Effector CD8-positive, alpha-beta T cell (primary cell): ENCODE results near the gene HOXA5.

Source experiments
- DNase-seq: peaks from one replicate; lab custom pipeline; 2025; lab: John Stamatoyannopoulos, UW

The HOXA5 gene

DNA sequence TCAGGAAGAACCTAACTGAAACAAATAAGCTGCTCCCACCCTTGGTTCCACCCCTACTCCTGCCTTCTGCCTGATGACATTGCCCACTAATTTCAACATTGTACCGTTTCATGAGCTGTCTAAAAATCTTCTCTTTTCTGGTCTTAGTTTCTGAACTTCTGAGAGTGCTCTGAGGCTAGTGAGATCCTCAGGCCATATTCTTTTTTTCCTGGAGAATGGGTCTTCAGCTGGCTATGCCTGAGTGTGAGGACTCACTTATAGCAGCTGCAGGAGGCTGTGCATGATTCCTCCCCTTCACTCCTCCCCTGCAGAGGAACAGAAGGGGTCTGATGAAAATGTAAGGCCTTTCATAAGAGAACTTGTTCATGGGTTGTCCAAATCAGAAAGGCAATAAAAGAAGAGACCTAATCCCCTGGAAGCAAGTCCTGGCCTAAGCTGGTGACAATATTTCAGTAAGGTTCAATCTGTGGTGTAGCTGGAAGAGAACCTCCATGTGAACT lies 24.0 kb downstream of the HOXA5 start:
- DNase-seq = no peak

DNA sequence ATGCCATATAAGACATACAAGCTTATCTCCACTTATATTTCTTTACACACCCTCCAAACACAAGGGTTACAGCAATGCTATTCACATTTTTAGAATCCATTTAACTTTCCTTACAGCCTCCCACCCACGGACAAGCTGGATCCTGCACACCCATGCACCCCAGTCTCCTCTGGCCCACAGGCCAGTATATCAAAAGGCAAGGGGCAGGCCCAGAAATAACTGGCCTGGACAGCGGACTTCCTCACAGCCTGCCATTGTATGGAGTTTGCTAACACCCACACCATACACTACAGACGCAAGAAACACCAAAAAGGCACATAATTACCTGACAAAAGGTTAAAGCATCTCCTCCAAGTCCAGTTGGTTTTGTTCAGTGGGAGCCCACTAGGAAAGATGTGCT lies 24.9 kb downstream of the HOXA5 start:
- DNase-seq = no peak

DNA sequence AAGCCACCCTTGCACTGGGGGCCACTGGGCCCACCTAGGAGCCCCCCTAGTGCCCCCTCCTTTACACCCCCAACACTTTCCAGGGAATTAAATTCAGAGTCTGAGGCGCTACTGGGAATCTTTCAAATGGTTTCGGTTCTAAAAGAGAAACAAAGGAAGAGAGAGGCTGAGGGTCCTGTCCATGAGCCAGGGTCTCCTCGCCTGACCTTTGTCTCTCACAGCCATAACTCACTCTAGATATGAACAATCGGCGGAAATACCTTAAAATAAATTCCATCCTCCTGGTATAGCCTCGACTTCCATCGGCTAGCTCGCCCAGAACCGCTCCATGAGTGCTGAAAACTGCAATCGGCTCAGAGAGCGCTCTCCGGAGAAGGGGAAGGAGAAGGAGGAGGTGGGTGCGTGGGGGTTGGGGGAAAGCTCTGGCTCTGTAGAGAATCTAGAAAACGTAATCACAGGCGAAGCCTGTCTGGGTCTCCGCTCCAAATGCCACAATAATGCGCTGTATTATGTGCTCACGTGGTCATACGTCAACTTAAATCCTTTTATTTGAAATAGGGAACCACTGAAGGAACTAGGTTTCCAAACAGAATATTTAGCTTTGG lies 25.5 kb downstream of the HOXA5 start:
- no peak for DNase-seq

DNA sequence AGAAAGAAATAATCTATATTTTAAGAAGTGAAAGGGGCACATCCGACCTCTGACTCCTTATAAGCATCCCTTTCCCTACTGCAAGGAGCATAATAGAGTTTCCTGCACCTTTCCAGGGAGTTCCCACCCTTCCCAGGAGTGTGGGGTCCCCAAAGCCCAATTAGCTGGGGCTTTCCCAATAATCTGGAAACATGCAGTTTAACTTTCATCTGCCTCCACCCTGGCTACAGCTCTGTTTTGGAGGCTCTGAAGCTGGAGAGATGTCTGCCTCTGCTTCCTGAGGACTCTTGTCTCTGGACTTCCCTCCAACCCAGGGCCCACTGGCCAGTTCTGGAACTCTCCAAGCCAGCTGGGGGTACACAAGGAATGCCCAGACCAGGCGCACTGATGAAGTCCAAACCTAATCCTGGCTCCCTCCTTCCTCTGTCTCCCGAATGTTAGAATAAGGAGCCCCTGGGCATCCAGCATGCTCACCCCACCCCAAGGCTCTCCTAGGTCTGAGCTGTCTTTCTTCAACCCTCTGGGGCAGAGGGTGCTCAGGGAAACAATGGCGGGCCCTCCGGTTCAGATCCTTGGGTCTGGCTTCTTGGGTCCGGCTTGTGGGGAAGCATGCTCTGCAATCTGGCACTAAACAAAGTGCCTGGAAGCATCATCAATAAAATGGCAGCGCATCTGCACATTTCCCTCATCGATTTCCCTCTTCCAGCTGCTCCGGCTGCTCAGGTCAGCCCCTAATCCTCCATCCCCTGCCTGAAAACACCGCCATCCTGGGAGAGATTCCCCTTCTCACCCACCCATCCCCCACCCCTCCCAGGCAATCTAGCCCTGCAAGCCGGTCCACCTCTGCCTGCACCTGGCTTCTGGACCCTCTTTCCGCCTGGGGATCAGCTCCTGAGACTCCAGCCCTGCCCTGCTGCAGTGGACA lies 26.3 kb downstream of the HOXA5 start:
- no peak for DNase-seq

DNA sequence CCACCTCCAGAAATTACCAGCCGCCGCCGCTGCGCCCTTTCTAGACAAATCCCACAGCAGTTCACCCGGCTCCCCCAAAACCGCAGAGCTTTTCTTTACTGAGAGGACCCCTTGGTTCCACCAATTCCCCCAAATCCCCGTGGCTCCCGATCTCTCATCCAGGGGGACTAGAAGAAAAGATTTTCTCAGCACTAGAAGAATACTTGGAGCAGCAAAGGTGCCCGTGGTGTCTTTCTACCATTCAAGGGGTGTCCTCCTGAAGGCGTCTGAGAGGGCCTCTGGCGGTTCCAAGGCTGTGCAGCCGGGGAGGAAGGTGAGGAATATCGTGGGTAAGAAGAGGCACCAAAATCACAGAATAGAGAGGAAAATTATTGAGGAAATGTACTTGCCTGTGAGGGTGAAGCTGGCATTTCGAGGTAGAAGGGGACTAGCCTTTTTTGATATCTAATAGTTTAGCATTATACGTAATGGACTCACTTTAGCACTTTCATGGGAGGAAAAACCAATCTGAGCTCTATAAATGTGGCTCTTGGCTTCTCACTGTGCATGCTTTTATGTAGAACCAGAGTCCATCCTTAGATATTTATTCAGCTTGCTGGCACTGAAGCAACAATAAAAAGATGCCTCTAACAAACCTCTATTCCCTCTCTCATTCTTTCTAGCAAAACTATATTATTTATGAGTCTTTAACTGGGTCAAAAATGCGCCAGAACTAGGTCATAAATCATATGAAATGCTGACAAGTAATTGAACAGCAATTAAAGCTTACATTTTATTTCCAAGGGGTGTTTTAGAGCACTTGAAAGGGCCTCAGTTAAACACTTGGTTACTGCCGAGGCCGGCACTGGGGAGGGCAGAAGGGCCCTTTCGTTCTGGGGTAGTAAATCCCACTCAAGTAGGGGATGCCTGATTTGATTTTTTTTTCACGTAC lies 27.2 kb downstream of the HOXA5 start:
- DNase-seq = no peak

DNA sequence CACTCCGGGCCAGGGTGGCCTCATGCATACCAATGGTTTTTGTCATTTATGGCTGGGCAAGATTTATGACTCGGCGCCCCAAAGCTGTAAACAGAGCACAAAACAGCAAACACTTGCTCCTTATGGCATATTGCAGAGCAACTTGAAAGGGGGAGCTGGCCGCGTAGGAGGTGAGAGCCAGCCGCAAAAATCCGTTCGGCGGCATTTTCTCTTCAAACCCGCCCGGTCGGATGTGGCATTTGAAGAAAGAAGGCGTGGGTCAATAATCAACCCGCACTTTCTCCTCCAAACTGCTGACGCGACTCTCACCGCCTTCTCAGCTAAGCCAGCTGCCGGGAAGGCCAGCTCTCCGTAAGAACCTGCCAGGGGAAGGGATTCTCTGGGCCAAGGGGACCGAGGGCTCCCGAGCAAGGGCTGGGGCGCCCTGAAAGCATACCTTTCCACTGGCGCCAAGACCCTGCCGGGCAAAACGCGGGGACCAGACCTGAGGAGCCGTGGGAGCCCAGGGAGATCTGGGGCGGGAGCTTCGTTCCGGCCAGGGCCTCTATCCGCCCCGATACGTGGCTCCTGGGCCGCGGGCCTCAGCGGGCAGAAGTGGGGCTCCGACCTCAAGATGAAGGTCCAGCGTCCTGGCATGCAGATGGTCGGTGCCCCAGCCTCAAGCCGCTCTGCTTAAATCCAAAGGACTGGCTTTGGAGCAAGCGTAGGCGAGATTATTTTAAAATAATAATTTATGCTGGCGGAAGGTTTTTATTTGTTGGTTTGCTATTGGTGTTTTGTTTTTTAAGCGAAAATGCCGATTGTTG lies 28.1 kb downstream of the HOXA5 start:
- DNase-seq = no peak

DNA sequence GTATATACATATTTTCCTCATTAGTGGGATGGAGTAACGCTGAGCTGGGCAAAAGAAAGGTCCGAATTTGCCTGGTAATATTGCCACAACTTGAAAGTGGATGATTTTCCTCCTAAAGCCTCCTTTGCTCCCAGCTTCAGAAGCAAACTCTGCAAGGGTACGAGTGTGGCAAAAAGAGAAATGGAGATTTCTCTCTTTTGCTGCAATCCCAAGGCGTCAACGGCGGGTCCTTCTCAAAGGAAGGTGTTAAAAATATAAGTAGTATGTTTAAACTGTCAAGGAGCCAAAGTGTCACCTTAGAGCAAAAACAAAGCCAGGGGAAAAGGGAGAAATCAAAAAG lies 28.6 kb downstream of the HOXA5 start:
- DNase-seq = no peak

DNA sequence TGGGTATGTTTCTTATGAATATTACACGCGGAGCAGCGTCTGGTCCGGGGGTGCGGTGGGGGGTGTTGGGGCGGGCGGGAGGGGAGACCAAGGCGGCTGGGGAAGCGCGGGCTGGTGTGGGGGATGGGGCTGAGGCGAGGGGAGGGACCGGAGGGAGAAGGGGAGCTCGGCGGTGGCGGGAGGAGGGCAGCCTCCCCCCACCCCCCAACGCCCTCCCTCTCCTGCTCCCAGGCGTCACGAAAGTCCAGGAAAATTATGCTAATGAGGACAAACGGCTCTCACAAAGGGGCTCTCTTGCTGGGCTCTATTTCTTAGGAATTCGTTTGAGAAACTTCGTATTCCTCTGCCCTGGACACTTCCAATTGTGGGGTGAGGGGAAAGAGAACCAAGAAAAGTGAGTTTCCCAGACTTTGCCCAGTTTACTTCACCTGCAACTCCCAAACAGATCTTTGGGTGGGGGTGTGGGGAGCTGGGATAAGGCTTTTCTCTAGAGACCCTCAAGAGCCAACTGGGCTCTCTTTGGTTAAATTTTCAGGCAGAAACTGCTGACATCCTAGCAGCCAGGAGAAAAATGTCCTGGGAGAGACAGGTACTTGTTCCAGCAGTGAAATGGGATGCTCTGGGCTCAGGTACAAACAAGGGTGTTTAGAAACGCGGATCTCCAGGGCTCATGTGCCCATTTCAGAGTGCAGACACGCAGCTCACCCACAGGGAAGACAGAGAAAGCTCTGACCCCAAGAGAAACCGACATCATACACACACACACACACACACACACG lies 29.3 kb downstream of the HOXA5 start:
- no peak for DNase-seq

DNA sequence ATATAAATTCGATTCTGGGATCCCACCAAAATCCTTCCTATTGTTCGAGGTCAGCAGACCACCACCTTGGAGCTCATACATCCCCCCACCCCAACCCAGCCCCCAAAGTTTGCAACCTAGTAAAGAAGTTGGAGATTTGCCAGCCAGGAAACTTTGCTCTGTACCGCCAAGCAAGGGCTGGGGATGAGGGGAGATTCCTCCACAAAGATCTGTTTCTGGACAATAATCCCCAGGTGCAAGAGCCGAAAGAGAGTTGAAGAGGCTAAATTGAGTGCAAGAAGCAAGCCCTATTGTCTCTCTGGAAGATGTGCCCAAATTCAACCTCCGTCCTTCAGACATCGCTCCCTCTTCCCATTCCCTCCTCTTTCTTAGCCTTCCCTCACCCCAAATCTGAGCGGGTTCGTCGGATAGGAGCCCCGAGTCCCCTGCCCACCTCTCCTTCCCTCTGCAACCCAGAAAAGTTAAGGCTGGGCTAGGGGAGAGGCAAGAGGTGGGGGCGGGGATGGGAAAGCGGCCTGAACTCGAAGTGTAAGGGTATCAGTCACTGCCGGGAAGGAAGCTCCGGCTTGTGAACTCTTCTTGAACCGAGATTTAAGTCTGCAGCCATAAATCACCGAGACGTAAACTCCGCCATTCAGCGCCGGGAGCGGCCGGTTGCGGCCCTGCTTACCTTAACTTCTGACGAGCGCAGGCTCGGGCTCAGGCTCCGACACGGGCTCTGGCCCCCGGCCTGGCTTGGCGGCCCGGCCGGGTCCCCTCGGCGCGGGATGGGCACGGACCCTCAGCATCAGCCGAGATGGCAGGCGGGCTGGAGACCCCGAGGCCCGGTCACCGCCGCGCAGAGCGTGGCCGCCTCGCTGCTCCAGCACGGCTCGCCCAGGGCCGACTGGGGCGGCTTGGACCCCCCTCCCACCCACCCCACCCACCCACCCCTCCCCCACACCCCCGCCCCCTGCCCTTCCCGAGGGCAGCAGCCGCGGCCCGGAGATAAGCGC lies 30.2 kb downstream of the HOXA5 start:
- no peak for DNase-seq

DNA sequence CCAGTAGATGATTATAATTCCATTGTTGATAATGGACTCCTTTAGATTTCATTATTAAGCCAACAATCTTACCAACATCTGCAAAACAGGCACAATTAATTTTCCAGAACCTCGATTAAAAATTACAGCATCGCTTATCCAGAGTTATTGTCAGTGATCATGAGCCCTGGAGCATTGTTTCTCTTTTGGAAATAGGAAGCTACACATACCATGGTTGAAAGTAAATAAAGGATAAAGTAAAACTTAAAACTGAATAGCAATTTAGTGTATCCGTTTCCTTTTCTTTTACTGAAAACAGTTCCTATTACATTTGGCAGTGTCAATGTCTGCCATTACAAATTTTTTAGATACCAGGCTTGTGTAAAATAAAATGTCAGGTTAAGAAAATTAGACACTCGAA lies 31.1 kb downstream of the HOXA5 start:
- no peak for DNase-seq

DNA sequence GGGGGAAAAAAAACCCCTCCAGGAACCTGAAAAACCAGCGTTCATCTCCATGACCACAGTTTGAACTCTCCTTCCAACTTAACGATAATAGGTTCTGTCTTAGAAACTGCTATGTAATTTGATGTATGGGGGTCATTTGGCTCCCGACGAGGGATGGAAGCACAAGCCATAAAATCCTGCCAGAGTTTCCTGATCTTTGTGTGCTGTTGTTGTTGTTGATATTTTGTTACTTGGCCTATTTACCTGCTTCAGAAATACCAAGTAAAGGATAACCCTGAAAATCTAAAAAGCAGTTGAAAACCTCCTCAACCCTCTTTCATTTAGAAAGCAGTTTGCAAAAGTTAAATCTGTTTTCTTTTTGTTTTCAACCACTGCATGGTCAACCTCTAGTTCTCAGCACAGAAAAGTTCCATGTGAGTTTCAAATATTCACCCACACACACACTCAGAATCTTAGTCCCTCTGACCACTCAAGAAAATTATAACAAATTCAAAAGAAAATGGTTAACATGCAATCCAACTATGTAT lies 31.7 kb downstream of the HOXA5 start:
- DNase-seq = no peak

DNA sequence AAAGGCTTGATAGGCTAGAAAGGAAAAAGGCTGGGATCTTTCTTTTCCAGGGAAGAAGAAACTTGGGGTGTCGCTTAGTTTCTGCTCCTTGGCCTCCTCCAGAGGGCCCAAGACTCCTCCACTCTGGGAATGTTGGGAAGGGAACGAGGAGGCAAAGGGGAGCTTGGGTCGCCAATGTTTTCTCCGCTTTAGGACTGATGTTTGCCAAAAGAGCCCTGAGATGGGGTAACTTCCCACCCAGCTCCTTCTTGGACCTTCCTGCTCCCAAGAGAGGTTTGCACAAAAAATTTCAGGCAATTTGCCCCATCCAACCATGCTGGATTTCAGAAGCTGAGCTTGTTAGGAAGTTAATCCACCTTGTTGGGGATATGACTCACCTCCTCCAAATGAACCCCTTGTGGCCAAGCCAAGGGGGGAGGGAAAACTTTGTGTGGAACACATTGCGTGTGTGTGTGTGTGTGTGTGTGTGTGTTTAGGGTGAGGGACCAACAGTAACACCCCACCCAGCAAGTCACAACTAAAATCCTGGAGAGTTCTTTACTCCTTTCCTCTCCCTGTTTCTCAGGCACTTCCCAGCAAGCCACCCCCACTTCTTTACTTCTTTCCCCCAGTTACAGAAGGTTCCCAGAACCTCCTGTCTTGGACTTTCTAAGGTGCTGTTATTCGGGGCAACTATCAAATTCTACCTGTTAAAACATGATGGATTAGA lies 32.3 kb downstream of the HOXA5 start:
- DNase-seq = no peak

DNA sequence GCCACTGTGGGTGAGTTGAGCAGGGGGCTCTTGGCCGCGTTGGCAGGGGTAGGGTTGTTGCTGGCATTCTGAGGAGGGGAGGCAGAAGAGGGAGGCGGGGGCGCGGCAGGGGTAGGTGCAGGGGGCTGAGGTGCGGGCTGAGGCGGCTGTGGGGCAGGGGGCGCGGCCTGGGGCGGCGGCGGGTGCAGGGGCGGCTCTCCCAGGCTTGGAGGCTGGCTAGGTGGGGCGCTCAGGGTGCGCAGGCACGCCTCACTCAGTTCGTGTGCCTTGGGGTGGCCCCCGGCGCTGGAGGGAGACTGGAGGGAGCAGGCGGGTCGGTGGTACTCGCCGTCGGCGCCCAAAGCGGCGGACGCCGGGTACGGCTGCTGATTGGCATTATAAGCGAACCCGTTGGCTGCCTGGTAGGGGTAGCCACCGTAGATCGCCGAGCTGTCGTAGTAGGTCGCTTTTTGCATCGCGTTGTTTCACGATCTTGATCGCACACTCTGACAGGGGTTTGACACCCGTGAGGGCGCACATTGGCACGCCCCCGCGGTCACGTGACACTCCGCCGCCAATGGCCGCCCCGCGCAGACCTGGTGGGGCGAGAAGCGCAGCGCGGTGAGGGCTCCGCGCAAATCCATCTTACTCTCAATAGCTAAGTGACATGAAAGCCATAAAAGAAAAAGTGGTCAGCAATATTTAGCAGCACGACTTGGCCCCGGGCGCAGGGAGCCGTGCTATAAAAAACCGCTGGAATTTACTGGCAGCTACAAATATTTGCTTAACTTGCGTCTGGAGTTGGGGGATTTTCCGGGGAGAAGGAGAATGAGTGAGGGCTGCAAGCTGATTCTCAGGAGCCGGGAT lies 33.1 kb downstream of the HOXA5 start:
- no peak for DNase-seq

DNA sequence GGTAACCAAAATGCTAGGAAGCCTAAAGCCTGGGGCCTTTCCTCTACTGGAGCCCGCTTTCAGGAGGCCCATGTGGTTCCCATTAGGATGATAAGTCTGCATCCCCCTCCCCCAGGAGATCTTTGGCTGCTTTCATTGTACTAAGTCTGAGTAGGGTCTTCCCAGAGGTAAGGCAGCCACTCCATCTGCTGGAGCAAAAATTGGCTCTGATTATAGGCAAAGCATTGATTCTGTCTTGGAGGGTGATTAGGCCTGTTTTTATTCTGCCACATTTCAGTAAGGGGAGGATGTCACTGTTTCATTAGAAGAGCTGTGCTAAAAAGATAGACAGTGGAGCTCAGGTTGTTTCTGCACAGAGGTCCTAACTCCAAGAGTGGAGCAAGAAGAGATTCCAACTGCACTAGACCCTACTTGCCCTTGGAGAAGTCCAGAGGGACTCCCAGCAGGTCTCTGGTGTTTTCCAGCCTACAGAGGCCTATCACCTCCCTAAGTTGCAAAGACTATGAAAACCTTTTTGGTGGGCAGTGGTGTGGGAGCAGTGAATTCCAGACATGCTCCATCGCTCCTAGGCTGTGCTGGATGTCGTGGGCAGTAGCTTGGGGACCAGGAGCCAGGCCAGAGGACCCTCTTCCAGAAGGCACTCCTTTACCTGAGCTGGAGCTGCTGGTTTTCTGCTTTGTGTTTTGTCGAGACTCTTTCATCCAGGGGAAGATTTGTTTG lies 33.9 kb downstream of the HOXA5 start:
- DNase-seq = no peak

DNA sequence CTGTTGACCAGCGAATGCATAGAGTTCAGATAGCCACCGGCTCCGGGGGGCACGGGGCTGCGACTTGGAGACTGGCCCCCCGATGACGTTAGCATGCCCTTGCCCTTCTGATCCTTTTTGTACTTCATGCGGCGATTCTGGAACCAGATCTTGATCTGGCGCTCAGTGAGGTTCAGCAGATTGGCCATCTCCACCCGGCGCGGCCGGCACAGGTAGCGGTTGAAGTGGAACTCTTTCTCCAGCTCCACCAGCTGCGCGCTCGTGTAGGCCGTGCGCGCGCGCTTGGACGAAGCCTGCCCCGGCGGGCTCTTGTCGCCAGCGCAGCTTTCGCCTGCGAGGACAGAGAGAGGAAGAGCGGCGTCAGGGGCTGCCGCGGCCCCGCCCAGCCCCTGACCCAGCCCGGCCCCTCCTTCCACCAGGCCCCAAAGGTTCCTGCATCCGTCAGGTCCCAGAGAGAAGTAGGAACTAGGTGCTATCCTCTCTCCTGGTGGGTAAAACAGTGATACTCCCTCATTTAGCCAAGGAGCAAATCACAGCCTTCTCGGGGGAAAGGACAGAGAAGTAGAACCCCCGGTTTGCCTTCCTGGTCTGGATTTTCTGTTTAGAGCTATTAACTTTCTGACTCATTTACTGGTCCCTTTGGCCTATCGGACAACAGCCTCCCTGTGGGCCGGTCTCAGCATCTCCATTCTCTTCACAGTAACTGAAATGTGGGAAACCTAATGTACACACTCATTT lies 34.9 kb downstream of the HOXA5 start:
- no peak for DNase-seq
